Measurements from ENCODE around the gene SLC35F2.
A peak's percentile ranks its signal among the peaks of the same experiment; 100 is the strongest.
"Not testable (repeated sequence)": the region's sequence is repeated elsewhere in the genome, so short reads cannot be mapped to it uniquely, and the experiment has no call there.

The SLC35F2 gene

GRCh38 chr11:107858217-107859070 lies at the start of gene SLC35F2:
Gene SLC35F2, minus strand, starts transcription at chr11:107858787. Its CDS starts 20 bp downstream, at chr11:107858767.
- H3K27me3 Mint-ChIP-seq, result no peaks in the 10 kb centered on the region

GRCh38 chr11:107908211-107908610 lies 49.6 kb upstream of the SLC35F2 start:
- no peak overlapping the region for H3K27ac Mint-ChIP-seq
- H3K4me1 Mint-ChIP-seq, result no peaks in the 10 kb centered on the region
- no peak overlapping the region for H3K4me3 Mint-ChIP-seq
- no peaks in the 10 kb centered on the region for H3K9me3 Mint-ChIP-seq
- H3K36me3 Mint-ChIP-seq, result no peaks in the 10 kb centered on the region
- peaks cover 7% of the 10 kb centered on the region for H3K27me3 Mint-ChIP-seq

More at GRCh38 chr11:107858217-107859070, at the start of gene SLC35F2:
- peaks cover 31% of the 10 kb centered on the region for H3K4me1 Mint-ChIP-seq
- H3K4me3 Mint-ChIP-seq, result peak within 1 kb of the TSS; percentile 99
- peaks cover 6% of the 10 kb centered on the region for H3K36me3 Mint-ChIP-seq
- H3K9me3 Mint-ChIP-seq, result no peaks in the 10 kb centered on the region
- H3K27ac Mint-ChIP-seq, result peak within 1 kb of the TSS; percentile 97

GRCh38 chr11:107898270-107898669 lies 39.7 kb upstream of the SLC35F2 start:
- Mint-ChIP-seq H3K4me1 (no peaks in the 10 kb centered on the region), H3K27me3 (peaks cover 2% of the 10 kb centered on the region), H3K36me3 (no peaks in the 10 kb centered on the region)

GRCh38 chr11:107882095-107882820 lies 23.7 kb upstream of the SLC35F2 start:
- Mint-ChIP-seq H3K27ac (no peak overlapping the region), H3K4me3 (no peak overlapping the region), H3K4me1 (no peaks in the 10 kb centered on the region), H3K36me3 (peaks cover 3% of the 10 kb centered on the region), H3K9me3 (peaks cover 4% of the 10 kb centered on the region), H3K27me3 (no peaks in the 10 kb centered on the region)

More at GRCh38 chr11:107898270-107898669, 39.7 kb upstream of the SLC35F2 start:
- no peak overlapping the region for H3K4me3 Mint-ChIP-seq
- no peaks in the 10 kb centered on the region for H3K9me3 Mint-ChIP-seq
- H3K27ac Mint-ChIP-seq, result no peak overlapping the region

GRCh38 chr11:107881471-107881870 lies 22.9 kb upstream of the SLC35F2 start:
- H3K4me1 Mint-ChIP-seq, H3K4me3 Mint-ChIP-seq, H3K27ac Mint-ChIP-seq, H3K9me3 Mint-ChIP-seq, H3K27me3 Mint-ChIP-seq, H3K36me3 Mint-ChIP-seq: not testable (repeated sequence)

GRCh38 chr11:107876141-107876540 lies 17.6 kb upstream of the SLC35F2 start:
- no peaks in the 10 kb centered on the region for H3K4me1 Mint-ChIP-seq
- peaks cover 4% of the 10 kb centered on the region for H3K9me3 Mint-ChIP-seq
- H3K27ac Mint-ChIP-seq, result no peak overlapping the region
- H3K27me3 Mint-ChIP-seq, result no peaks in the 10 kb centered on the region
- H3K36me3 Mint-ChIP-seq, result peaks cover 3% of the 10 kb centered on the region
- no peak overlapping the region for H3K4me3 Mint-ChIP-seq

GRCh38 chr11:107864591-107864990 lies 6.0 kb upstream of the SLC35F2 start:
- H3K27ac Mint-ChIP-seq, result no peak overlapping the region
- H3K4me1 Mint-ChIP-seq, result peaks cover 3% of the 10 kb centered on the region
- no peaks in the 10 kb centered on the region for H3K27me3 Mint-ChIP-seq
- no peak overlapping the region for H3K4me3 Mint-ChIP-seq
- H3K9me3 Mint-ChIP-seq, result no peaks in the 10 kb centered on the region
- no peaks in the 10 kb centered on the region for H3K36me3 Mint-ChIP-seq

- no peak overlapping the region for H3K27ac Mint-ChIP-seq
- H3K4me1 Mint-ChIP-seq, result peaks cover 28% of the 10 kb centered on the region
- H3K36me3 Mint-ChIP-seq, result peaks cover 2% of the 10 kb centered on the region
- H3K9me3 Mint-ChIP-seq, result no peaks in the 10 kb centered on the region
- peak overlapping the region; percentile 60 for H3K4me3 Mint-ChIP-seq
- H3K27me3 Mint-ChIP-seq, result no peaks in the 10 kb centered on the region
Measured at GRCh38 chr11:107860688-107861087, 2.1 kb upstream of the SLC35F2 start.

- H3K4me3 Mint-ChIP-seq, H3K9me3 Mint-ChIP-seq, H3K27me3 Mint-ChIP-seq, H3K36me3 Mint-ChIP-seq, H3K27ac Mint-ChIP-seq: not testable (repeated sequence)
- peaks cover 31% of the 10 kb centered on the region for H3K4me1 Mint-ChIP-seq
Measured at GRCh38 chr11:107860240-107860620, 1.6 kb upstream of the SLC35F2 start.

GRCh38 chr11:107859459-107860239 lies 1.1 kb upstream of the SLC35F2 start:
- Mint-ChIP-seq H3K4me3 (peak overlapping the region; percentile 99), H3K36me3 (peaks cover 5% of the 10 kb centered on the region), H3K27me3 (no peaks in the 10 kb centered on the region), H3K9me3 (no peaks in the 10 kb centered on the region), H3K27ac (peak overlapping the region; percentile 97), H3K4me1 (peaks cover 31% of the 10 kb centered on the region)

- H3K4me1 Mint-ChIP-seq, result peaks cover 31% of the 10 kb centered on the region
- H3K36me3 Mint-ChIP-seq, result peaks cover 6% of the 10 kb centered on the region
- H3K27ac Mint-ChIP-seq, result peak overlapping the region; percentile 92
- peak overlapping the region; percentile 99 for H3K4me3 Mint-ChIP-seq
- H3K27me3 Mint-ChIP-seq, result no peaks in the 10 kb centered on the region
- no peaks in the 10 kb centered on the region for H3K9me3 Mint-ChIP-seq
Measured at GRCh38 chr11:107857550-107858216, 904 bp downstream of the SLC35F2 start.

GRCh38 chr11:107856981-107857517 lies 1.5 kb downstream of the SLC35F2 start:
- Mint-ChIP-seq H3K36me3 (peaks cover 6% of the 10 kb centered on the region), H3K9me3 (no peaks in the 10 kb centered on the region), H3K4me3 (peak overlapping the region; percentile 99), H3K27me3 (no peaks in the 10 kb centered on the region), H3K27ac (peak overlapping the region; percentile 23), H3K4me1 (peaks cover 31% of the 10 kb centered on the region)

GRCh38 chr11:107856180-107856980 lies 2.2 kb downstream of the SLC35F2 start:
- Mint-ChIP-seq H3K4me1 (peaks cover 35% of the 10 kb centered on the region), H3K27ac (peak overlapping the region; percentile 95), H3K9me3 (no peaks in the 10 kb centered on the region), H3K36me3 (peaks cover 6% of the 10 kb centered on the region), H3K4me3 (peak overlapping the region; percentile 99), H3K27me3 (no peaks in the 10 kb centered on the region)

- no peak overlapping the region for H3K27ac Mint-ChIP-seq
Measured at GRCh38 chr11:107853070-107853469, 5.5 kb downstream of the SLC35F2 start.

More at GRCh38 chr11:107853070-107853469, 5.5 kb downstream of the SLC35F2 start:
- no peaks in the 10 kb centered on the region for H3K9me3 Mint-ChIP-seq
- peaks cover 6% of the 10 kb centered on the region for H3K36me3 Mint-ChIP-seq
- no peaks in the 10 kb centered on the region for H3K27me3 Mint-ChIP-seq
- peaks cover 46% of the 10 kb centered on the region for H3K4me1 Mint-ChIP-seq
- H3K4me3 Mint-ChIP-seq, result no peak overlapping the region

Measured in activated naive CD4-positive, alpha-beta T cell treated with anti-CD3 and anti-CD28 coated beads, Interleukin-2, amount 50 U/mL, for 24 hours (primary cell).